Activated B cell treated with CpG ODN at 0.5 μM for 24 hours (primary cell): ENCODE results near the gene UNC119. TPM values are rescaled to one million over a fixed set of nuclear protein-coding genes. Genes with fewer than 3 reads are reported as not detected.
"Not testable (repeated sequence)": the region's sequence is repeated elsewhere in the genome, so short reads cannot be mapped to it uniquely, and the experiment has no call there.

Source experiments
- ATAC-seq: fragments of 200-7000 bp; cut with Tn5 transposase; one replicate; pipeline ENCODE4 v1.10.0; 2021; ENCODE audit warnings: low read depth, mild to moderate bottlenecking, moderate library complexity
- CTCF ChIA-PET: fragments of 350-600 bp; sonication (Branson Sonifier 250); formaldehyde crosslinking; loops from one replicate; lab custom pipeline; 2021; ENCODE audit warnings: antibody characterized with exemption; lab: Charles Lee
- POLR2A ChIA-PET: fragments of 350-600 bp; sonication (Branson Sonifier 250); formaldehyde crosslinking; loops from one replicate; lab custom pipeline; 2021; ENCODE audit warnings: antibody characterized with exemption; lab: Charles Lee
- DNase-seq: peaks from one replicate; pipeline ENCODE4 v3.0.0; 2022
- H3K27ac Mint-ChIP-seq: one replicate; pipeline ENCODE4 v1.8.0; 2020; ENCODE audit warnings: mixed read lengths
- H3K27me3 Mint-ChIP-seq: one replicate; pipeline ENCODE4 v1.8.0; 2021; ENCODE audit warnings: mixed read lengths
- H3K36me3 Mint-ChIP-seq: one replicate; pipeline ENCODE4 v1.8.0; 2021; ENCODE audit warnings: low read depth, mixed read lengths
- H3K4me1 Mint-ChIP-seq: one replicate; pipeline ENCODE4 v1.8.0; 2021; ENCODE audit warnings: mixed read lengths
- H3K4me3 Mint-ChIP-seq: one replicate; pipeline ENCODE4 v1.8.0; 2020; ENCODE audit warnings: mild to moderate bottlenecking, mixed read lengths
- H3K9me3 Mint-ChIP-seq: one replicate; pipeline ENCODE4 v1.8.0; 2020; ENCODE audit warnings: mixed read lengths
- intact Hi-C: fragments of 100-400 bp; cut with micrococcal nuclease; formaldehyde crosslinking; loops from one replicate; pipeline ENCODE4 v1.15.1; 2024
- total RNA-seq: library from RNA; stranded (reverse); gene quantifications from 2 replicates; pipeline ENCODE4 v1.2.3, GENCODE V29; 2022
- TF ChIP-seq, protein P1 (sequence below): fragments of 200-600 bp; IDR thresholded peaks from one replicate; pipeline ENCODE4 v1.8.0; 2022; ENCODE audit warnings: antibody characterized with exemption, mild to moderate bottlenecking

Gene UNC119
- total RNA-seq, 1 donor from 2014 or later = 437 TPM

DNA sequence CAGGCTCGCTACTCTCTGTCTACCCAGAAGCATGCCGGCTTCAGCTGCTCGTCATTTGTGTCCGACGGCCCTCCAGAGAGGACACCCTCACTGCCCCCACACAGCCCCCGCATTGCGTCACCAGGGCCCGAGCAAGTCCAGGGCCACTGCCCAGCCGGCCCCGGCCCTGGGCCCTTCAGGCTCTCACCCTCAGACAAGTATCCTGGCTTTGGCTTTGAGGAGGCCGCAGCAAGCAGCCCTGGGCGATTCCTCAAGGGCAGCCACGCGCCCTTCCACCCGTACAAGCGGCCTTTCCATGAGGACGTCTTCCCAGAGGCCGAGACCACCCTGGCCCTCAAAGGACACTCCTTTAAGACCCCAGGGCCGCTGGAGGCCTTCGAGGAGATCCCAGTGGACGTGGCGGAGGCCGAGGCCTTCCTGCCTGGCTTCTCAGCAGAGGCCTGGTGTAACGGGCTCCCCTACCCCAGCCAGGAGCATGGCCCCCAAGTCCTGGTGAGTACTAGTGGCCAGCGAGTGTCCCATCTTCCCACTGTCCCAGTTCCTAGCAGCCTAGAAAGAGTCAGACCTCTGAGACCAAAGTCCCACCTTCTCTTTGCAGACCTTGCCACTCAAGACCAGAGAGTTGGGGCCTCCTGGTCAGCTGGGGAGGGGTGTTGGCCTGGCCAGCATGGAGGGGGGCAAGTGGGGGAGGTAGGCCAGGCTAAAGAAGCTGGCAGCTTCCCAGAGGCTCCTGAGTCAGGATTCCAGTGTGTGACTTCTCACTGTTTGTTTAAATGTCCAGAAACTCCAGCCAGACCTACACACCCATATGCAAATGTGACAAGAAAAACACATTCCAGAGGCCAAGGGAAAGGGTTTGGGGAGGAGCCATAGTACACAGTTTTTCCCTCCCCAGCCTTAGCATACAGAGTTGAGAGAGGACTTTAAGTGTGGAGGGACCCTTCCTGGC is 27.7 kb downstream of the UNC119 start:
- no peak overlapping the region for H3K4me3 Mint-ChIP-seq
- TF ChIP-seq, protein P1, sequence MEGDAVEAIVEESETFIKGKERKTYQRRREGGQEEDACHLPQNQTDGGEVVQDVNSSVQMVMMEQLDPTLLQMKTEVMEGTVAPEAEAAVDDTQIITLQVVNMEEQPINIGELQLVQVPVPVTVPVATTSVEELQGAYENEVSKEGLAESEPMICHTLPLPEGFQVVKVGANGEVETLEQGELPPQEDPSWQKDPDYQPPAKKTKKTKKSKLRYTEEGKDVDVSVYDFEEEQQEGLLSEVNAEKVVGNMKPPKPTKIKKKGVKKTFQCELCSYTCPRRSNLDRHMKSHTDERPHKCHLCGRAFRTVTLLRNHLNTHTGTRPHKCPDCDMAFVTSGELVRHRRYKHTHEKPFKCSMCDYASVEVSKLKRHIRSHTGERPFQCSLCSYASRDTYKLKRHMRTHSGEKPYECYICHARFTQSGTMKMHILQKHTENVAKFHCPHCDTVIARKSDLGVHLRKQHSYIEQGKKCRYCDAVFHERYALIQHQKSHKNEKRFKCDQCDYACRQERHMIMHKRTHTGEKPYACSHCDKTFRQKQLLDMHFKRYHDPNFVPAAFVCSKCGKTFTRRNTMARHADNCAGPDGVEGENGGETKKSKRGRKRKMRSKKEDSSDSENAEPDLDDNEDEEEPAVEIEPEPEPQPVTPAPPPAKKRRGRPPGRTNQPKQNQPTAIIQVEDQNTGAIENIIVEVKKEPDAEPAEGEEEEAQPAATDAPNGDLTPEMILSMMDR = no peak
- intact Hi-C loops = no loop called here
- ChIA-PET CTCF (no interaction called here), POLR2A (no interaction called here)
- ATAC-seq (no peak), DNase-seq (no peak)
- no peaks in the 10 kb centered on the region for H3K4me1 Mint-ChIP-seq
- H3K27me3 Mint-ChIP-seq = no peaks in the 10 kb centered on the region
- no peaks in the 10 kb centered on the region for H3K36me3 Mint-ChIP-seq
- no peaks in the 10 kb centered on the region for H3K9me3 Mint-ChIP-seq
- H3K27ac Mint-ChIP-seq = no peak overlapping the region

DNA sequence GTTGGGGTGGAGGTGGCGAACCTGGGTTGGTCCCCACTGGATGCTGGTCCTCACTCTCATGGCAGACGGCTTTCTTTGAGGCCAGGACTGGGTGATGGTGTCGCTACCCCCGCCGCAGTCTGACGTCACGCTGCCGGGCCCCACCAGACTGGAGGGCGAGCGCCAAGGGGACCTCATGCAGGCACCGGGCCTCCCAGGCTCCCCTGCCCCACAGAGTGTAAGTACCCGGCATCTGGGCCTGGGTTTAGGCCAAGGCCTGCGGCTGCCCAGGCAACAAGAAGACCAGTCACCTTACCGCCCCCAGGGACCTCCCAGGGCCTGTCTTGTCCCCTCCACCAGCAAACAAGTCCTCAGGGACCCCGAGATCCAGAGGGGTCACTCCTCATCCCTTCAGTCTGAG is 28.5 kb downstream of the UNC119 start:
- intact Hi-C loops = no loop called here
- H3K27me3 Mint-ChIP-seq = no peaks in the 10 kb centered on the region

DNA sequence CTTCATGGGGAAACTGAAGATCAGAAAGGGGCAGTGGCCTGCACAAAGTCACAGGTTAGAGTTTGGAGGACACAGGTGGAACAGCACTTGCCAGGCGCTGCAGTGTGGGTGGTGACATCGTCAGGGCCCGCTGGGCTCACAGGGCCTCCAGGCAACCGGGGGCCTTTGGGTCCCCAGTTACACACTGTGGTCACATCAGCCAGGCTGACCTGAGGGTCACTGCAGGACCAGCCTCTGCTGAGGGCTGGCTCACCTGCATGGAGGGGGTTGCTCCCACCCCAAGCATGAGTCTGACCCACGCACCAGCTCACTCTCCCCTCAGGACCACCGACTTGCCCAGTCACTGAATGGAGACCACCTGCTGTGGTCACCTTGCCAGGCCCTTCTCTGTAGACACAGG is 29.2 kb downstream of the UNC119 start:
- ATAC-seq (no peak), DNase-seq (no peak)
- POLR2A ChIA-PET = no interaction called here
- Mint-ChIP-seq H3K9me3 (no peaks in the 10 kb centered on the region), H3K36me3 (no peaks in the 10 kb centered on the region), H3K27me3 (no peaks in the 10 kb centered on the region), H3K4me1 (peaks cover 7% of the 10 kb centered on the region), H3K4me3 (no peak overlapping the region), H3K27ac (no peak overlapping the region)
- intact Hi-C loops = no loop called here
- TF ChIP-seq, protein P1 = no peak
- CTCF ChIA-PET = no interaction called here

More for the DNA sequence above, 28.5 kb downstream of the UNC119 start:
- H3K4me3 Mint-ChIP-seq = no peak overlapping the region
- peaks cover 2% of the 10 kb centered on the region for H3K4me1 Mint-ChIP-seq
- CTCF ChIA-PET = no interaction called here
- no peak for ATAC-seq
- no peaks in the 10 kb centered on the region for H3K9me3 Mint-ChIP-seq
- DNase-seq = no peak
- POLR2A ChIA-PET = no interaction called here
- H3K27ac Mint-ChIP-seq = no peak overlapping the region
- TF ChIP-seq, protein P1 = no peak
- H3K36me3 Mint-ChIP-seq = no peaks in the 10 kb centered on the region

DNA sequence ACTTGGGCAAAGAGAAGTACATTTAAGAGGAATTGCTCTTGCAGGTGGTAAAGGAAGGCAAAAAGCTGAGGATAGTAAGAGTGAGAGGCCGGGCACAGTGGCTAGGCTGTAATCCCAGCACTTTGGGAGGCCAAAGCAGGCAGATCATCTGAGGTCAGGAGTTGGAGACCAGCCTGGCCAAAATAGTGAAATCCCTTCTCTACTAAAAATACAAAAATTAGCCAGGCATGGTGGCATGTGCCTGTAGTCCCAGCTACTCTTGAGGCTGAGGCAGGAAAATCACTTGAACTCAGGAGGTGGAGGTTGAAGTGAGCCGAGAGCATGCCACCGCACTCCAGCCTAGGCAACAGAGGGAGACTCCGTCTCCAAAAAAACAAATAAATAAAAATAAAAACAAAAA is 30.1 kb downstream of the UNC119 start:
- POLR2A ChIA-PET = not testable (repeated sequence)

DNA sequence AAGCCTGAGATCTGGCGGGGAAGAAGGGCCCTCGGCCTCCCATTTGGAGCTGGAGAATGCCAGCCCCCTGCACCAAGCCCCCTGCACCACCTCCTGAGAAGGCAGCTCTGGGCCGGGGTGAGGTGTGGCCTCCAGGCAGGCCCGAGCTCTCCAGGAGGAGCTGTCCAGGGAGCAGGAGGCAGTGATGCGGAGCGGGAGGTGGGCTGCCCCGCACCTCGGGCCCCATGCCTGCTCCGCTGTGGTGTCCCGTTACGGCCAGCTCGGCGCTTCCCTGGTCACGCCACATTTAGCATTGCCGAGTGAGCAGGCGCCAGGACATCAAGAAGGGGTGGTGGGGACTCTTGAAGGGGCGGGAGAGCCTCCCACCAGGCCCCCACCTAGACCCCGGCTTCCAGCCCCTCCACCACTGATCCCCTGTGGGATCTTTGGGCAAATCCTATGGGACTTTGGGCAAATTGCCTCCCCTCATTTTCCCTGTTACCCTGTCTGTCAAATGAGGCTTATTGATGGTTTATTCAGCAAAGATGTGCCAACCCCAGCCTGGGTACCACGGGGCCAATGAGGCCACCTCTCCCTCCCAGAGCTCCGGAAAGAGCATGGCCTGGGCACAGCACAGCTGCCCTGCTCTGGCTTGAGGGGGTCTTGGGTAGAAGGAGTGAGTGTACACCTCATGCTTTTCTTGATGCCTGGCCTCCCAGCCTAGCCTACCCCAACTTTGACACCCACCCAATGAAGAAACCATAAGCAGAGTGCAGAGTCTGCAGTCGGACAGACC is 30.9 kb downstream of the UNC119 start:
- no peaks in the 10 kb centered on the region for H3K36me3 Mint-ChIP-seq
- ChIA-PET CTCF (interaction anchor here (0.7 to 0.9 kb wide), 2 partner anchors 10 to 19 kb away, joined by 3 read pairs; no protein-coding TSS in a partner anchor), POLR2A (no interaction called here)
- intact Hi-C loops = no loop called here
- no peak overlapping the region for H3K4me3 Mint-ChIP-seq
- ATAC-seq (no peak), DNase-seq (no peak)
- H3K27ac Mint-ChIP-seq = no peak overlapping the region
- TF ChIP-seq, protein P1 = no peak
- no peaks in the 10 kb centered on the region for H3K9me3 Mint-ChIP-seq
- H3K27me3 Mint-ChIP-seq = no peaks in the 10 kb centered on the region
- H3K4me1 Mint-ChIP-seq = peaks cover 9% of the 10 kb centered on the region

More for the DNA sequence above, 30.1 kb downstream of the UNC119 start:
- H3K9me3 Mint-ChIP-seq, H3K36me3 Mint-ChIP-seq, DNase-seq, ATAC-seq, intact Hi-C loops, H3K27me3 Mint-ChIP-seq, H3K27ac Mint-ChIP-seq, H3K4me3 Mint-ChIP-seq, H3K4me1 Mint-ChIP-seq: not testable (repeated sequence)
- CTCF ChIA-PET = interaction anchor here (0.7 kb wide), 1 partner anchor 10 kb away, joined by 3 read pairs; no protein-coding TSS in a partner anchor
